Suprapubic skin (tissue), 4 donors: ENCODE data around the gene CALML3. TPM values are rescaled to one million over a fixed set of nuclear protein-coding genes. Genes with fewer than 3 reads are reported as not detected.
"Not testable (repeated sequence)": the region's sequence is repeated elsewhere in the genome, so short reads cannot be mapped to it uniquely, and the experiment has no call there.

ENCODE experiments used
- DNase-seq, 2 donors: peaks; one replicate each; pipeline ENCODE4 v3.0.0-alpha.2; 2019; ENCODE audit warnings: low spot score in 2 of 2
- H3K27ac ChIP-seq: fragments of 200-600 bp; sonication (generic); one replicate; pipeline ENCODE4 v1.5.1; 2019
- H3K27me3 ChIP-seq: fragments of 200-600 bp; sonication (generic); one replicate; pipeline ENCODE4 v1.5.1; 2019
- H3K36me3 ChIP-seq: fragments of 200-600 bp; sonication (generic); one replicate; pipeline ENCODE4 v1.5.1; 2019
- H3K4me1 ChIP-seq: fragments of 200-600 bp; sonication (generic); one replicate; pipeline ENCODE4 v1.5.1; 2019
- H3K4me3 ChIP-seq: fragments of 200-600 bp; sonication (generic); one replicate; pipeline ENCODE4 v1.5.1; 2019; ENCODE audit warnings: mild to moderate bottlenecking
- H3K9me3 ChIP-seq: fragments of 200-600 bp; sonication (generic); one replicate; pipeline ENCODE4 v1.5.1; 2019
- EP300 ChIP-seq: sonication (generic); formaldehyde crosslinking; IDR thresholded peaks from one replicate; pipeline ENCODE4 v1.6.1; 2017; ENCODE audit warnings: antibody characterized with exemption
- POLR2A ChIP-seq, 2 donors: fragments of 450-650 bp; IDR thresholded peaks; one replicate each; pipeline ENCODE4 v1.6.1; 2017; ENCODE audit warnings: antibody characterized with exemption in 2 of 2, mild to moderate bottlenecking in 2 of 2, moderate library complexity in 2 of 2
- POLR2AphosphoS5 ChIP-seq, 3 donors: sonication (generic); formaldehyde crosslinking; IDR thresholded peaks; one replicate each; pipeline ENCODE4 v1.6.1; 2017; ENCODE audit warnings: antibody characterized with exemption in 3 of 3
- WGBS: methylation state at CpG from one replicate; pipeline ENCODE4 v1.1.5; 2018; 5-methylcytosine and 5-hydroxymethylcytosine counted together
- total RNA-seq, 4 donors: library from RNA; depleted of rRNA; stranded (reverse); fragments of >200 nt; gene quantifications; one replicate each; pipeline ENCODE4 v1.1.0, GENCODE V29; 2016
- TF ChIP-seq, protein P1 (sequence below), 2 donors: fragments of 200-600 bp in 1 of 2; fragments of 450-650 bp in 1 of 2; sonication (generic) in 1 of 2; IDR thresholded peaks; one replicate each; pipeline ENCODE4 v1.5.1; 2016 to 2019; ENCODE audit warnings: antibody characterized with exemption in 2 of 2, mild to moderate bottlenecking in 1 of 2, moderate library complexity in 1 of 2

CALML3 gene
- total RNA-seq = 100 to 1,000 TPM in 2 of 4 donors, 10 to 100 TPM in 2; 27.4 to 296 (median 105) TPM

DNA sequence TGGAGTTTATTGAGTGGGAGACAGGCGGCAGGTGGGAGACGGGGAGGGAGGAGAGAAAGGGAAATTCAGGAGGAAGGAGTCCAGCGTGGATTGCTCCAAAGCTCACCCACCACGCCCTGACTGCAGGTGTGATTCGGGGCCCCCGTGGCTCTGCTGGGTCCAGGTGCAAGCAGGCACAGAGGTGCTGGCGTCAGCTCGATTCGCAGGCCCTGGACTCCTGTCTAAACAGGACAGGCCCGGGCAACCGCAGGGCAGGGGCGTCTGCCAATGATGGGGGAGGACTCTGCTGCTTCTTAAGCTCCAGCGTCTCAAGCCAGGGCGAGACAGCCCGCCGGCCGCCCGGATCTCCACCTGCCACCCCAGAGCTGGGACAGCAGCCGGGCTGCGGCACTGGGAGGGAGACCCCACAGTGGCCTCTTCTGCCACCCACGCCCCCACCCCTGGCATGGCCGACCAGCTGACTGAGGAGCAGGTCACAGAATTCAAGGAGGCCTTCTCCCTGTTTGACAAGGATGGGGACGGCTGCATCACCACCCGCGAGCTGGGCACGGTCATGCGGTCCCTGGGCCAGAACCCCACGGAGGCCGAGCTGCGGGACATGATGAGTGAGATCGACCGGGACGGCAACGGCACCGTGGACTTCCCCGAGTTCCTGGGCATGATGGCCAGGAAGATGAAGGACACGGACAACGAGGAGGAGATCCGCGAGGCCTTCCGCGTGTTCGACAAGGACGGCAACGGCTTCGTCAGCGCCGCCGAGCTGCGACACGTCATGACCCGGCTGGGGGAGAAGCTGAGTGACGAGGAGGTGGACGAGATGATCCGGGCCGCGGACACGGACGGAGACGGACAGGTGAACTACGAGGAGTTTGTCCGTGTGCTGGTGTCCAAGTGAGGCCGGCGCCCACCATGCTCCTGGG lies at the start of gene CALML3:
Gene CALML3 (plus strand): TSS at position 321 of the 920 bp plus-strand sequence. CDS start 125 bp downstream, at position 446.
- no peaks in the 10 kb centered on the region for H3K27me3 ChIP-seq
- H3K4me3 ChIP-seq = peak within 1 kb of the TSS; percentile 47
- H3K4me1 ChIP-seq = peaks cover 28% of the 10 kb centered on the region
- no peaks in the 10 kb centered on the region for H3K36me3 ChIP-seq
- TF ChIP-seq EP300 (no peak), POLR2A (IDR thresholded peaks at IDR 0.05) (no peak), POLR2AphosphoS5 (IDR thresholded peaks at IDR 0.05) (no peak)
- TF ChIP-seq, protein P1, sequence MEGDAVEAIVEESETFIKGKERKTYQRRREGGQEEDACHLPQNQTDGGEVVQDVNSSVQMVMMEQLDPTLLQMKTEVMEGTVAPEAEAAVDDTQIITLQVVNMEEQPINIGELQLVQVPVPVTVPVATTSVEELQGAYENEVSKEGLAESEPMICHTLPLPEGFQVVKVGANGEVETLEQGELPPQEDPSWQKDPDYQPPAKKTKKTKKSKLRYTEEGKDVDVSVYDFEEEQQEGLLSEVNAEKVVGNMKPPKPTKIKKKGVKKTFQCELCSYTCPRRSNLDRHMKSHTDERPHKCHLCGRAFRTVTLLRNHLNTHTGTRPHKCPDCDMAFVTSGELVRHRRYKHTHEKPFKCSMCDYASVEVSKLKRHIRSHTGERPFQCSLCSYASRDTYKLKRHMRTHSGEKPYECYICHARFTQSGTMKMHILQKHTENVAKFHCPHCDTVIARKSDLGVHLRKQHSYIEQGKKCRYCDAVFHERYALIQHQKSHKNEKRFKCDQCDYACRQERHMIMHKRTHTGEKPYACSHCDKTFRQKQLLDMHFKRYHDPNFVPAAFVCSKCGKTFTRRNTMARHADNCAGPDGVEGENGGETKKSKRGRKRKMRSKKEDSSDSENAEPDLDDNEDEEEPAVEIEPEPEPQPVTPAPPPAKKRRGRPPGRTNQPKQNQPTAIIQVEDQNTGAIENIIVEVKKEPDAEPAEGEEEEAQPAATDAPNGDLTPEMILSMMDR (IDR thresholded peaks at IDR 0.05) = no peak
- H3K9me3 ChIP-seq = no peaks in the 10 kb centered on the region
- DNase-seq = peak; percentile 65 to 82
- 84% methylated on average over 35 of the region's 64 CpGs for WGBS
- H3K27ac ChIP-seq = peak within 1 kb of the TSS; percentile 84

DNA sequence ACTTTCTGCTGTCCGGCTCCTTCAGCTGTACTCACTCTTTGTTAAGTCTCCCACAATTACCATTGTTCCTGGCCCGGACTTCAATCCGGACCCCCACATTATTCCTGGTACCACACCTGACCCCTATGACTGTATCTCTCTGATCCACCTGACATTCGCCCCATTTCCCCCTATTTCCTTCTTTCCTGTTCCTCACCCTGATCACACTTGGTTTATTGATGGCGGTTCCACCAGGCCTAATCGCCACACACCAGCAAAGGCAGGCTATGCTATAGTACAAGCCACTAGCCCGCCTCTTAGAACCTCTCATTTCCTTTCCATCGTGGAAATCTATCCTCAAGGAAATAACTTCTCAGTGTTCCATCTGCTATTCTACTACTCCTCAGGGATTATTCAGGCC lies 49.7 kb upstream of the CALML3 start:
- H3K27ac ChIP-seq, H3K36me3 ChIP-seq, H3K4me1 ChIP-seq, H3K27me3 ChIP-seq, H3K4me3 ChIP-seq, H3K9me3 ChIP-seq, DNase-seq: not testable (repeated sequence)
- WGBS = 94% methylated on average over 8 of the region's 8 CpGs

DNA sequence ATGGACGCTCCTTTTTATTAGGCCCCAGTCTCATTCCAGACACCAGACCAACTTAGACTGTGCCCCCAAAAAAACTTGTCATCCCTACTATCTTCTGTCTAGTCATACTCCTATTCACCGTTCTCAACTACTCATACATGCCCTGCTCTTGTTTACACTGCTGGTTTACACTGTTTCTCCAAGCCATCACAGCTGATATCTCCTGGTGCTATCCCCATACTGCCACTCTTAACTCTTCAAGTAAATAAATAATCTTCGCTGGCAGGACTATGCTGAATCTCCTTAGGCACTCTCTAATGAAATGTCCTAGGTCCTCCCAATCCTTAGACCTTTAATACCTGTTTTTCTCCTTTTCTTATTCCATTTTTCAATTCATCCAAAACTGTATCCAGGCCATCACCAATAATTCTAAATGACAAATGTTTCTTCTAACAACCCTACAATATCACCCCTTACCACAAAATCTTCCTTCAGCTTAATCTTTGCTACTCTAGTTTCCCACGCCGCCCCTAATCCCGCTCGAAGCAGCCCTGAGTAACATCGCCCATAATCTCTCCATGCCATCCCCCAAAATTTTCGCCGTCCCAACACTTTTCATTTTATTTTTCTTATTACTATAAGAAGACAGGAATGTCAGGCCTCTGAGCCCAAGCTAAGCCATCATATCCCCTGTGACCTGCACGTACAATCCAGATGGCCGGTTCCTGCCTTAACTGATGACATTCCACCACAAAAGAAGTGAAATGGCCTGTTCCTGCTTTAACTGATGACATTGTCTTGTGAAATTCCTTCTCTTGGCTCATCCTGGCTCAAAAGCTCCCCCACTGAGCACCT lies 48.6 kb upstream of the CALML3 start:
- H3K9me3 ChIP-seq, DNase-seq, H3K36me3 ChIP-seq, H3K27ac ChIP-seq, H3K4me3 ChIP-seq, H3K27me3 ChIP-seq, H3K4me1 ChIP-seq: not testable (repeated sequence)
- WGBS = 96% methylated on average over 12 of the region's 12 CpGs

DNA sequence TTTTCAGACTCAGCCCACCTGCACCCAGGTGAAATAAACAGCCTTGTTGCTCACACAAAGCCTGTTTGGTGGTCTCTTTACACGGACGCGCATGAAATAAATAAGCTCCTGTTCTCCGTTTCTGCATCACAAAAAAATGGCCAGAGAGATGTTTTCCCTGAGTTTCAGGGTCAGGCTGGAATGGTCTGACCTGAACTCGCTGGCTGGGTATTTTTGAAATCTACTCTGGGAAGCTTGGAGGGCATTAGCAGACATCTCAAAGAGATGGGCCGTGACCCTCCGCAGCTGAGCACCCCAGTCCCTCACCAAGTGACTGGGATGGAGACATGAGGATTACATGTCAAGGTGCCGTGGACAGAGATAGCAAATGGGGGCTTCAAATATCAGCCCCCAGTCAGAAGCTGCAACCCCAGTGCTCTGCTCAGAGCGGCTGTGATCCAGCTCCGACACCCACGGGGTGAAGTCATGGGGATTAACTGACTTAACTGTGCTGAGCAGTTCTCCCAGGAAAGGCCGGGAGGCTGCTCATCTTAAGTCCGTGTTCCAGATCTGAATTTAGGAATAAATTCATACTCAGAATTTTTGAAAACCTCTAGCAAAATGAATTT lies 47.7 kb upstream of the CALML3 start:
- Histone ChIP-seq H3K4me3 (no peak overlapping the region), H3K36me3 (no peaks in the 10 kb centered on the region), H3K4me1 (peaks cover 6% of the 10 kb centered on the region), H3K27ac (no peak overlapping the region), H3K27me3 (no peaks in the 10 kb centered on the region), H3K9me3 (no peaks in the 10 kb centered on the region)
- TF ChIP-seq POLR2A (IDR thresholded peaks at IDR 0.05) = no peak
- DNase-seq = no peak
- 92% methylated on average over 13 of the region's 13 CpGs for WGBS

DNA sequence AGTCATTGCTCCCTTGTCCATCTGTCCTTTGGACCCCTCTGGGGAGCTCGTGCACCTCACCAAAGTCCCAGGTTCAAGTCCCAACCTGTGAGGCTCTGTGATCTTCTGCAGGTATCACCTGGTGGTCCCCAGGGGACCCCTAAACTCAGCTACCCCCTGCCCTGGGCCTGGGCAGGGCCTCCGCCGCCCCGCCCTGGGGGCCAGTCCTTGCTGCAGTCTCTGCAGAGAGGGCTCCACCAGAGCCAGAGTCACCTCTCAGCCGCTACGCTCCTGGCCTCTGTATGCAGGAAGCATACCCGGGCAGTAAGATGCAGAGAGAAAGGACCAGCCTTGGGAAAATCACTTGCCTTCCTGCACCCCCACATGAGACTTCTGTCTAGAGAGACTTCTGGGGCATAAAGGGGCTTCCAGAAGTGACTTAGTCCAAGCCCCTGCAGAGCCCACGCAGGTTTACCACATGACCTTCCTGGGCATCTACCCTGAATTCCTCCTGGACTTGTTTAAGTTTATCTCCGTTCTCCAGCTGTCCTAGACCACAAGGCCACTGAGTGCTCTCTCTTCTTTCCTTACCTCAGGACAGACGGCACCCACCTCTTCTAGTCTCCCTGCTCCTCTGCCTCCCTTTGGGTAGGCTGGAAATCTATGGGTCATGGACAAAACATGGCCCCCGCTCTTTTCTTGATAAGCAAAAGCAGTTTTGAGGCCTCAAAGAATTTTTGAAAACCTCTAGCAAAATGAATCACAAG lies 46.6 kb upstream of the CALML3 start:
- Histone ChIP-seq H3K4me3 (no peak overlapping the region), H3K4me1 (peaks cover 6% of the 10 kb centered on the region), H3K27me3 (no peaks in the 10 kb centered on the region), H3K9me3 (no peaks in the 10 kb centered on the region), H3K27ac (no peak overlapping the region), H3K36me3 (no peaks in the 10 kb centered on the region)
- TF ChIP-seq POLR2A (IDR thresholded peaks at IDR 0.05) = no peak
- TF ChIP-seq, protein P1 (IDR thresholded peaks at IDR 0.05) = no peak
- no peak for TF ChIP-seq EP300
- no peak for TF ChIP-seq POLR2AphosphoS5 (IDR thresholded peaks at IDR 0.05)
- WGBS = 98% methylated on average over 4 of the region's 11 CpGs
- DNase-seq = no peak

DNA sequence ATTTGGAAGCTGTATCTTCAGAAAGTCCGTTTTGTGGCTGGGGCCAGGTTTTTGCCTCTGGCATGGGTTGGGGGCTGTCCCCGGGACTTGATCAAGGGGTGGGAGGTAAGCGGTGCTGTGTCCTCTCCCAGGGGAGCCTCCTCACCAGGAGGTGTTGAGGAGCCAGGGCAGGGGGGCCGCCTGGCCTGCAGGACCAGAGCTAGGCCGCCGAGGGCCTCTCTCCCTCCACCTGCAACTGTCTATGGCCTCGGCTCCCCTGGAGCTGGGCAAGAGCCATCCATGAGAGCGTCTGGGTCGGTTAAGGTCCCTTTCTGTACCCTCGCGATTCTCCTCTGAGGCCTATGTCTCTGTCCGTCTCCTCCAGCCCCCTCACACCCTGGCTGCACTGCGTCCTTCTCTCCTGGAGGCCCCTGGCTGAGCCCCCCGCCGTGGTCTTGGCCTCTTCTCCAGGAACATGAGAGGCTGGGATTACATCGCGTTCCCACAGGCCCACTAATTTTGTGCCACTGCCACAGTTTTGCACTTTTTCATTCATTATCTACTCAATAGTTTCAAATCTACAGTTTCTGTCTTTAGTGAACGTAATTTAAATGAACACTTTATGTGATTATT lies 46.0 kb upstream of the CALML3 start:
- Histone ChIP-seq H3K4me3 (no peak overlapping the region), H3K27ac (no peak overlapping the region), H3K9me3 (no peaks in the 10 kb centered on the region), H3K4me1 (peaks cover 6% of the 10 kb centered on the region), H3K27me3 (no peaks in the 10 kb centered on the region), H3K36me3 (no peaks in the 10 kb centered on the region)
- WGBS = 93% methylated on average over 18 of the region's 18 CpGs
- DNase-seq = no peak
- no peak for TF ChIP-seq POLR2AphosphoS5 (IDR thresholded peaks at IDR 0.05)
- TF ChIP-seq, protein P1 (IDR thresholded peaks at IDR 0.05) = no peak
- TF ChIP-seq POLR2A (IDR thresholded peaks at IDR 0.05) = no peak
- no peak for TF ChIP-seq EP300
